Stimulated activated CD4-positive, alpha-beta T cell treated with anti-CD3 and anti-CD28 coated beads, Interleukin-4, amount 100 ng/mL, for 4 hours (primary cell): ENCODE measurements around the gene KIAA0825.

Source experiments
- DNase-seq, 2 experiments: peaks; one replicate each; pipeline ENCODE4 v3.0.0-alpha.2; 2020

The KIAA0825 gene

GRCh38 chr5:94571415-94571814 is 47.0 kb downstream of the KIAA0825 start:
- DNase-seq = no peak

- no peak for DNase-seq
These were observed 53.6 kb downstream of the KIAA0825 start for GRCh38 chr5:94564812-94565211.

DNA sequence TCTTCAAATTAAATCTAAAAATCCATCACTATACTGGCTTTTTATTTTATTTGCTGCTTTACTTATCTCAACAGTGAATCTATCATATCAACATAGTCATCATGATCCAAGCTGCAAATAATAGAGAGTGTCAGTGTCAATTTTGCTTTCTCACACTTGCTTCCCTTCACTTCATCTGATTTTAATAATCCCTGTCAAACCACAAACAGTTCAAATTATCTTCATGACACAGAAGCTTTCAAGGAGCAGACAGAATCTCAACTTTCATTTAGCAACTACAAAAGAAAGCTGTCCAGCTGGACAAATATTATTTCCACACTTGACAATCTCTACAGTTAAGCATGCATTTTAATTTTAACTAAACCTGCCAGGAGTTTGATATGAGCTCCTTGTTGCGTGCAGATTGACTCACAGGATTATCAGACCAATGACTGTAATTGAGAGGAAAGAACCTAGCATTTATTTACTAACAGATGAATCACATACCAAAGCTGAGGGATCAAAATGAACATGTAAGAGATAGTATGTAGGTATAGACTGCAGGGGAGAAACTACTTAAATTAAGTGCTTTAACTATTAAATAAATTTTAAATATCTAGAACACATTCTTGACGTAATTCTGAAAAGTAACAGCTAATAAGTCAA is 56.0 kb downstream of the KIAA0825 start:
- DNase-seq = no peak

- no peak for DNase-seq
These were observed 60.4 kb downstream of the KIAA0825 start for GRCh38 chr5:94558028-94558427.

DNA sequence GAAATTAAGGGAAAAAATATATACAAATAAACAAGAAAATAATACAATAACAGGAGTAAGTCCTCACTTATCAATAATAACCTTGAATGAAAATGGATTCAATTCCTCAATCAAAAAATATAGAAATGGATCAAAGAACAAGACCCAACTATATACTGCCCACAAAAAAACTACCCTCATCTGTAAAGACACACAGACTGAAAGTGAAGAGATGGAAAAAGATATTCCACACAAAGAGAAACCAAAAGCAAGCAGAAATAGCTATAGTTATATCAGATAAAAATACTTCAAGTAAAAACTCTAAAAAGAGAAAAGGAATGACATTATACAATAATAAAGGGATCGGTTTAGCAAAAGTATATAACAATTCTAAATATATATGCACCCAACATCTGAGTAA is 66.5 kb downstream of the KIAA0825 start:
- no peak for DNase-seq

GRCh38 chr5:94545870-94546625 is 72.4 kb downstream of the KIAA0825 start:
- DNase-seq = no peak

DNA sequence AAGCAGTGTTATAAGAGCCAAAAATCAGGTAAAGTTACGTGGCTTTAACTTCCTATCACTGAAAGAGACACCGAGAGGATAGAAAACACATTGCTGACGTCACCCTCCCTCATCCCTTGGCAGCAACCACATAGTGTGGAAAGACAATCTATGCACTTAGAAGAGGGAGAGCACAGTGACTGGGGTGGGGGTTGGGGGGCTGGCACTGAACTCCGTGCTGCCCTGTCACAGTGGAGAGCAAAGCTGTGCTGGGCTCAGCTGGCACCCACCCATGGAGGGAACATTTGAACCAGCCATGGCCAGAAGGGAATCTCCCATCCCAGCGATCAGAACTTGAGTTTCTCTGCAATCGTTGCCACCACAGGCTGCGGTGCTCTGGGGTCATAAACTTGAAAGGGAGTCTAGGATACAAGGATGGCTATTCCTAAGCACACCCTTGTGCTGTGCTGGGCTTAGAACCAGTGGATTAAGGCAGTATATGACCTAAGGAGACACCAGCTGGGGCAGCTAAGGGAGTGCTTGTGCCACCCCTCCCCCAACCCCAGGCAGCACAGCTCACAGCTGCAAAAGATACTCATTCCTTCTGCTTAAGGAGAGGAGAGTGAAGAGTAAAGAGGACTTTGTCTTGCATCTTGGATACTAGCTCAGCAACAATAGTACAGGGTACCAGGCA is 73.4 kb downstream of the KIAA0825 start:
- no peak for DNase-seq

GRCh38 chr5:94544031-94544650 is 74.3 kb downstream of the KIAA0825 start:
- DNase-seq = no peak

DNA sequence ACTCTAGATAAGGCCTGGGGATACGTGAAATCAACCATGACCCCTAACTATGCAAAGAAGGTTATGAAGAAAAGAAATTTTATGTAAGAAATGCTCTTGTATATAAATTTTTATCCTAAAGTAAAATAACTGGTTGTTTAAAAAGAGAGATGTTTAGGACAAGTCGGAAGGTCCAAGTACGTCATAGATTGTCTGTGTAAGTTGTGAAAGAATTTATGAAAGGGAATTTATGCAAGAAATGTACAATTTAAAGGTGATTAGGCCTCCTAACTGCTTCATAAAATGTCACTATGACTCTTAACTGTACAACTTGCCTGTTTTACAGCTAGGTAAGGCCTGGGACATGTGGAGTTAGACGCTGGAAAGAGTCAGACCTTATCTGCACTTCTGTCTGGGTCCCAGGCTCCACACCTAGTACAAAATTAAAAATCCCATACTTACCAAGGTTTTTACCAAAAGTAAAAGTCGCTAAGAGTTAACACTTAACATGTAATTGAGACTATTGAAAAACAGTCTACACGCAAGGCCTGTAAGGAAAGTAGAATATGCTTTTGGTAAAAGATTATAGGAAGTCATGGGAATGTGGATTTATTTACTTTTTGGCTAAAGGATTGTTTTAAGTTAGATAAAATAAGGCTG is 77.4 kb downstream of the KIAA0825 start:
- no peak for DNase-seq

DNA sequence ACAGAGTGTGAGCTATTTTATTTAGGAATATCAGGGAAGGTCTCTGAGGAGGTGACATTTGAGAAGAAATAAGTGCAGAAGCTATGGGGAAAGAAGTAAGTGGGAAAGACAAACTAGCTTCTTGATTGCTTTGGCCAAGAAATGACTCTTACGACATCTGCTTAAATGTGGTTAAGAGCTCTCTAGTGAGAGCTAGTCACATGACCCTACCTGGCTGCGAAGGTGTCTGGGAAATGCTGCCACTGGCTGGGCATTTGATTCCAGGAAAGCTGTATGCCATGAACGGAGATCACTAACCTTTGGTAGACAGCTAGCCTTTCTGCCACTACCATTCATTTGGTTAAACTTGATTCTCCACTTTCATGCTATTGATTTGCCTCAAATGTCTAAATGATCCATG is 80.1 kb downstream of the KIAA0825 start:
- no peak for DNase-seq

GRCh38 chr5:94526706-94527105 is 91.7 kb downstream of the KIAA0825 start:
- DNase-seq = no peak

- DNase-seq = no peak
These were observed 93.3 kb downstream of the KIAA0825 start for GRCh38 chr5:94524841-94525697.

GRCh38 chr5:94523018-94523417 is 95.4 kb downstream of the KIAA0825 start:
- no peak for DNase-seq

- DNase-seq = no peak
These were observed 96.3 kb downstream of the KIAA0825 start for GRCh38 chr5:94522117-94522516.

GRCh38 chr5:94517490-94518488 is 100.6 kb downstream of the KIAA0825 start:
- no peak for DNase-seq

GRCh38 chr5:94516148-94516547 is 102.3 kb downstream of the KIAA0825 start:
- DNase-seq = no peak

GRCh38 chr5:94508461-94509148 is 109.8 kb downstream of the KIAA0825 start:
- DNase-seq = no peak

- DNase-seq = no peak
These were observed 112.9 kb downstream of the KIAA0825 start for GRCh38 chr5:94505327-94506068.

DNA sequence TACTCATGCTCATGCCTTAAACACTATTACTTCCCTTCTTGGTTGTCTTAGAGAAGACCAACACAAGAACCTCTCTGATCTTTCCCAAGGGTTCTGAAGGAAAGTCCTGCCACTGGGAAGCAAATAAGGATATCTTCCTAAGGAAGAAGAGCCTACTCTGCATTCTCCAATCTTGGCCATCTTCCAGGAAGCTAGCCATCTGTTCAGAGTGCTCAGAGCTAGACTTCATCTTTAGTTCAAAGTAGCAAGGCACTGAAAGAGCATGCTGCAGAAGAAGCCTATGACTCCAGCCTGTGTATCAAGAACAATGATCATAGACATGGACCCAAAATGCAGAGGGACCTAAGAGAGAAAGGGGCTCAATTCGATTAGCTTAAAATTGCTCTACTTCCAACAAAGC is 114.7 kb downstream of the KIAA0825 start:
- no peak for DNase-seq
